K562 (cell line): ENCODE measurements around the gene GADL1.

Experiments
- CHD1 ChIP-seq: fragments of 200-600 bp; sonication (generic); IDR thresholded peaks from one replicate; pipeline ENCODE4 v1.6.1; 2012; ENCODE audit warnings: mild to moderate bottlenecking, moderate library complexity, low read length, inconsistent platforms
- CTCF ChIP-seq, 3 experiments: IDR thresholded peaks in 2 of 3; conservative IDR thresholded peaks in 1 of 3; 2 replicates each; pipeline ENCODE4 v1.5.1; 2011 to 2012; ENCODE audit warnings: low read length in 3 of 3, mild to moderate bottlenecking in 3 of 3, control low read depth in 2 of 3, improper control_type of control experiment in 1 of 3, inconsistent platforms in 1 of 3, low read depth in 1 of 3, mixed read lengths in 1 of 3, moderate library complexity in 1 of 3; ENCODE audit not compliant: insufficient read depth in 2 of 3
- E2F5 ChIP-seq: sonication (generic); formaldehyde crosslinking; IDR thresholded peaks from 2 replicates; pipeline ENCODE4 v1.8.0; 2022; ENCODE audit warnings: mild to moderate bottlenecking, missing genetic modification reagents
- EZH2 ChIP-seq: IDR thresholded peaks from 2 replicates; pipeline ENCODE4 v1.6.1; 2012; ENCODE audit warnings: low read depth, mild to moderate bottlenecking, inconsistent platforms, low read length, borderline replicate concordance
- GABPA ChIP-seq: fragments of 200-800 bp; sonication (Bioruptor generic); conservative IDR thresholded peaks from 2 replicates; pipeline ENCODE4 v1.6.1; 2016; ENCODE audit warnings: low read depth, missing genetic modification characterization, missing compliant biosample characterization
- HDAC6 ChIP-seq: IDR thresholded peaks from 2 replicates; pipeline ENCODE4 v1.6.1; 2012; ENCODE audit warnings: low read depth, mild to moderate bottlenecking, control low read depth, inconsistent platforms, low read length, moderate library complexity
- NR2C1 ChIP-seq, 2 experiments: fragments of 450-650 bp; IDR thresholded peaks; 2 replicates each; pipeline ENCODE4 v1.6.1; 2017; ENCODE audit warnings: mild to moderate bottlenecking in 2 of 2, antibody characterized with exemption in 1 of 2, inconsistent platforms in 1 of 2, missing compliant biosample characterization in 1 of 2, missing genetic modification characterization in 1 of 2
- REST ChIP-seq, 2 experiments: fragments of 450-650 bp; formaldehyde crosslinking in 1 of 2; IDR thresholded peaks; 2 replicates each; pipeline versions ENCODE4 v1.4.0 to v1.6.1; 2014 to 2020; ENCODE audit warnings: mild to moderate bottlenecking in 2 of 2, borderline replicate concordance in 1 of 2, low read depth in 1 of 2

- TF ChIP-seq CHD1 (no peak), CTCF (IDR thresholded peaks at IDR 0.05 in 2 of 3, conservative IDR thresholded peaks at IDR 0.05 in 1 of 3; ENCODE audit: insufficient read depth in 2 of 3, low read depth in 1 of 3, low read length in 3 of 3) (no peak), REST (IDR thresholded peaks at IDR 0.05; ENCODE audit: borderline replicate concordance) (no peak), REST (CRISPR knock-in tag; IDR thresholded peaks at IDR 0.05; ENCODE audit: low read depth) (no peak), NR2C1 (IDR thresholded peaks at IDR 0.05) (no peak), NR2C1 (tag; IDR thresholded peaks at IDR 0.05) (no peak), E2F5 (CRISPR knock-in tag) (no peak), GABPA (tag) (no peak), EZH2 (no peak), HDAC6 (no peak)
These were observed 203.1 kb downstream of the GADL1 start for GRCh38 chr3:30691249-30691880.
